Fibroblast of villous mesenchyme (primary cell): ENCODE data around the gene NCK2. TPM values are rescaled to one million over a fixed set of nuclear protein-coding genes. Genes with fewer than 3 reads are reported as not detected.

Source experiments
- DNase-seq: peaks from one replicate; pipeline ENCODE4 v3.0.0-alpha.2; 2010; ENCODE audit warnings: low read depth
- H3K4me3 ChIP-seq: 2 replicates; pipeline ENCODE4 v1.5.1; 2011; ENCODE audit warnings: low read depth, mild to moderate bottlenecking, low read length
- total RNA-seq: library from RNA; depleted of rRNA; stranded (reverse); fragments of >200 nt; gene quantifications from 2 replicates; pipeline ENCODE4 v1.2.3, GENCODE V29; 2012
- TF ChIP-seq, protein P1 (sequence below): IDR thresholded peaks from 2 replicates; pipeline ENCODE4 v1.5.1; 2012; ENCODE audit warnings: low read depth, mild to moderate bottlenecking, low read length; ENCODE audit not compliant: insufficient read depth

Gene NCK2
- total RNA-seq, 1 donor, result 22.5 TPM

DNA sequence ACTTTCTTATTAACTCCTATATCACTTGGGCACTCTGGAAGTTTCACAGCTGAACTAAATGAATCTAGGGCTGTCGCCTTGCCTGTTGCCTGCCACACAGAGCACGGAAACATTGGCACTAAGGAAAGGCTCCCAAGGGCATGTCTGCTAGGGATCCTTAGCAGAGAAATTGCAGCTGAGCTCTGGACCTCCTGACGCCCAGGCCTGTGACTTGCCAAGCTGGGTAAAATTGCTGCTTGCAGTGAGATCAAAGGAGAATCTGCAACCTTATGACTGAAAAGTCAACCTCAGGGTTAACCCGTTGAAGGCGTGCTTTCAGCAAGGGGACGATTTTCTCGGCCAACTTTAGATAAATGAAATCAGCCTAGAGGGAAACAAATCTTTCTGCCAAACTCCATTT lies 189.8 kb downstream of the NCK2 start:
- no peak overlapping the region for H3K4me3 ChIP-seq
- no peak for DNase-seq
- TF ChIP-seq, protein P1, sequence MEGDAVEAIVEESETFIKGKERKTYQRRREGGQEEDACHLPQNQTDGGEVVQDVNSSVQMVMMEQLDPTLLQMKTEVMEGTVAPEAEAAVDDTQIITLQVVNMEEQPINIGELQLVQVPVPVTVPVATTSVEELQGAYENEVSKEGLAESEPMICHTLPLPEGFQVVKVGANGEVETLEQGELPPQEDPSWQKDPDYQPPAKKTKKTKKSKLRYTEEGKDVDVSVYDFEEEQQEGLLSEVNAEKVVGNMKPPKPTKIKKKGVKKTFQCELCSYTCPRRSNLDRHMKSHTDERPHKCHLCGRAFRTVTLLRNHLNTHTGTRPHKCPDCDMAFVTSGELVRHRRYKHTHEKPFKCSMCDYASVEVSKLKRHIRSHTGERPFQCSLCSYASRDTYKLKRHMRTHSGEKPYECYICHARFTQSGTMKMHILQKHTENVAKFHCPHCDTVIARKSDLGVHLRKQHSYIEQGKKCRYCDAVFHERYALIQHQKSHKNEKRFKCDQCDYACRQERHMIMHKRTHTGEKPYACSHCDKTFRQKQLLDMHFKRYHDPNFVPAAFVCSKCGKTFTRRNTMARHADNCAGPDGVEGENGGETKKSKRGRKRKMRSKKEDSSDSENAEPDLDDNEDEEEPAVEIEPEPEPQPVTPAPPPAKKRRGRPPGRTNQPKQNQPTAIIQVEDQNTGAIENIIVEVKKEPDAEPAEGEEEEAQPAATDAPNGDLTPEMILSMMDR, result no peak

DNA sequence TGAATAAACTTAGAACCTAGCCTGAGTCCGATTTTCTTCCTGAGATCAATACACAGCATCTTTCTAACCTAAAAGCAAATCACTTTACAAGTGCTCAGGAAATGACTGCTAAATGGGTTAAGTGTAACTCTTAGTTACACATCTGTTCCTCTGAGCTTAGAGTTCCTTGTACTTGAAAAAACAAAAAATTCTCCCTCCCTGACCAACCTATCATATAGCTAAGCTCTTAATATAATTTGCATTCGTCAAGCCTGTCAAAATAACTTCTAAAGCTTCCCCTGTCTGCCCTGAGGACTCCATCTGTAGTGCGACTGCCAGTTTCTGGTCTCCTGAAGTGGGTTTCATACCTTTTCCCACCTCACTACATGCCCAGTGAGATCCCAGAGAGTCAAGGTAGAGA lies 190.4 kb downstream of the NCK2 start:
- H3K4me3 ChIP-seq, result no peak overlapping the region
- no peak for DNase-seq
- TF ChIP-seq, protein P1, result no peak

DNA sequence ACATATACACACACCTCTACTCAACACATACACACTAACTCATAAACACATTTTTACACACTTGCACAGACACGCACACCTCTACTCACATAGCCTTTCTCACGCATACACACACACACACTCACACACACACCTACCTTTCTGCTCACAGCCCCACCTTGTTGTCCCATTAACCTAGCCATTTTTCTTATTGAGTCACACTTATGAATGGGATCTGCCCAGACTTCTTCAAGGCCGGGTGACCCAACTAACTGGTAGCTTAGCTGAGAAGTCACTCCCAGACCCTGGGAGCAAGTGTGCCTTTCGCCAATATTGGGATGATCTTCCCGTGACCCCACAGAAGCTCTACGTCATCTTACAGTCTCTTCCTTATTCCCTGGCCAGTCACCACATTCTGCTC lies 192.2 kb downstream of the NCK2 start:
- DNase-seq, result no peak
- no peak overlapping the region for H3K4me3 ChIP-seq
- TF ChIP-seq, protein P1, result no peak

DNA sequence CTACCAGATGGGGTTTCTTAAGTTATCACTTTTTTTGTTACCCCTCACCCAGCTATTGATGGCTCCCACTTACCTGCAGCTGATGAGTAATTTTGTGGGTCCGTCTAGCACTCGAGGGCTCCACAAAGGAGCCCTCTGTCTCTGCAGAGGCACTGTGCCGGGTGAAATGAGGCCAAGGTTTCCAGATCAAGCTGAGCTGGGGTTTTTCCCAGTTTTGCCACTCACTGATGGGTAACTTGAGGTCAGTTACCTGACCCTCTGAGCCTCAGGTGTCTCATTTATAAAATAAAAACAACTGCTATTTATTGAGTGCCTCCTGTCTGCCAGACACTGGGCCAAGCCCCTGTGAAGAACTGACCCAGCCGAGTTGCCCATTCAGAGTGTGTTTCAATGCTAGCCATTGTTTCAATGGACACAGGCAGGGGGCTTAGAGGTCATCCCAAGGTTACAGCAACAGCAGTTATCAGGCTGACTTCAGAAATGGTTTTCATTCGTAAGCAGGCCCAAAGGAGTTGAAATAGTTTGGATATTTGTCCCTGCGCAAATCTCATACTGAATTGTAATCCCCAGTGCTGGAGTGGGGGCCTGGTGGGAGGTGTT lies 192.9 kb downstream of the NCK2 start:
- TF ChIP-seq, protein P1, result no peak
- no peak overlapping the region for H3K4me3 ChIP-seq
- DNase-seq, result no peak
